Psoas muscle (tissue), 8 donors: ENCODE results near the gene SMIM23. TPM values are rescaled to one million over a fixed set of nuclear protein-coding genes. Genes with fewer than 3 reads are reported as not detected.

Experiments
- ATAC-seq, 4 donors: fragments of 200-7000 bp; cut with Tn5 transposase; one replicate each; pipeline ENCODE4 v1.9.1; 2020; ENCODE audit warnings: moderate library complexity in 3 of 4, mild to moderate bottlenecking in 2 of 4
- DNase-seq, 2 donors: peaks; one replicate each; pipeline ENCODE4 v3.0.0-alpha.2; 2020
- H3K27ac ChIP-seq: fragments of 200-600 bp; one replicate; pipeline ENCODE4 v1.8.0; 2022
- H3K27me3 ChIP-seq, 3 donors: fragments of 200-600 bp in 1 of 3; one replicate each; pipeline versions ENCODE4 v1.6.1 to v1.8.0; 2013 to 2022; ENCODE audit warnings: low read length in 2 of 3, mild to moderate bottlenecking in 2 of 3, moderate library complexity in 1 of 3; ENCODE audit not compliant: insufficient read depth in 3 of 3
- H3K36me3 ChIP-seq, 2 donors: fragments of 200-600 bp in 1 of 2; one replicate each; pipeline versions ENCODE4 v1.6.1 to v1.8.0; 2013 to 2022; ENCODE audit warnings: low read depth in 1 of 2, mild to moderate bottlenecking in 1 of 2, moderate library complexity in 1 of 2; ENCODE audit not compliant: insufficient read depth in 1 of 2
- H3K4me1 ChIP-seq: fragments of 200-600 bp; one replicate; pipeline ENCODE4 v1.8.0; 2022
- H3K4me3 ChIP-seq: fragments of 200-600 bp; one replicate; pipeline ENCODE4 v1.8.0; 2022; ENCODE audit warnings: mild to moderate bottlenecking
- H3K9me3 ChIP-seq: fragments of 200-600 bp; one replicate; pipeline ENCODE4 v1.8.0; 2022
- CTCF ChIP-seq: fragments of 200-600 bp; IDR thresholded peaks from one replicate; pipeline ENCODE4 v1.8.0; 2022; ENCODE audit warnings: antibody characterized with exemption
- WGBS, 3 donors: extraction: QIAGEN DNeasy Blood & Tissue Kit; methylation state at CpG; one replicate each; pipeline versions ENCODE4 v1.1.6 to v1.1.7; 2013; 5-methylcytosine and 5-hydroxymethylcytosine counted together
- intact Hi-C, 2 donors: fragments of 100-400 bp; cut with DNase I; formaldehyde crosslinking; loops; one replicate each; pipeline versions ENCODE4 v1.11.0 to v1.14.2; 2022
- polyA plus RNA-seq, 3 donors: library from polyadenylated mRNA; stranded (reverse); fragments of 200-250 nt; gene quantifications; one replicate each; pipeline ENCODE4 v1.2.3, GENCODE V29; 2013
- total RNA-seq, 4 donors: library from RNA; stranded (reverse); fragmentation: NEBNext Ultra II Directional in 2 of 4; extraction: Animal tissue kit (Norgen Biotek cat#: 25700) in 2 of 4; gene quantifications; one replicate each; pipeline versions ENCODE4 v1.2.1 to v1.2.4, GENCODE V29; 2021 to 2023
- donor health status: healthy with polysubstance abuse.
- donor health status: DM: no; HTN: no; CAD: no; lungs with moderate emphysema.
- donor health status: Bipolar disorder and iron deficiency.
- donor health status: healthy.
- donor health status: DM: yes; HTN: yes; CAD: no.
- donor health status: DM: no; HTN: no; CAD: no.
- donor health status: DM: no; HTN: no; CAD: no.
- donor health status: DM: yes; HTN: yes; CAD: no.

The SMIM23 gene
- total and polyA plus RNA-seq, 7 donors: not detected

DNA sequence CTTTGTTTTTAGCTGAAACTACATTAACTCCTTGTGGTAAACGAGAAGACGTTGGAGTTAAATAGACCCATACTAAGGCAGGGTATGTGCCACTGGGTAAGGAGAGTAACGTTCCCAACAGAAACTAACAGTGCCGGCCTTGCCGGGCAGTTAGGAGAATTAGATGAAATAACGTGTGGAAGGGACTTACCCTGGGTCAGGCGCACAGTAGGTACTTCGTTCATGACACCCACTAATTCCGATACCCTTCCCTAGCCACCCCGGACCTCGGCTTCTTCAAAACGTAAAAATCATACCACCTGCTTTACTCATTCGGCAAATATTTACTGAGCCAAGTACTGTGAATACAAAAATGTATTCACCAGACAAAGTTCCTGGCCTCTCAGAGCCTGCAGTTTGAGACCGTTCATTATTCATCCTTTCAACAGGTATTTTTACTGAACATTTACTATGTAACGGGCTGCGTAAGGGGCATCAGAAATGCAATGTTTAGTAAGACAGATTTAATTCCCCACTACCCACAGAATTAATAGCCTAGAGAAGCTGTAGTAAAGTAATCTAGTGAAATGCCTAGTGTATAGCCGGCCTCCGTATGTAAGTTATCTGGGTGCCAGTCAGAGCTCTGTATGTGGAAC, 3.2 kb upstream of the SMIM23 start:
- intact Hi-C loops: no loop called here
- 84 to 91% (median 90%) methylated on average over 18 of the region's 18 CpGs for WGBS, 3 donors
- ATAC-seq (no peak), DNase-seq (no peak)
- H3K36me3 ChIP-seq: no peaks in the 10 kb centered on the region
- H3K4me1 ChIP-seq: no peaks in the 10 kb centered on the region
- no peak for TF ChIP-seq CTCF
- no peaks in the 10 kb centered on the region for H3K9me3 ChIP-seq
- no peak overlapping the region for H3K27ac ChIP-seq
- no peak overlapping the region for H3K4me3 ChIP-seq
- peaks cover 2 to 10% (median 3%) of the 10 kb centered on the region in 3 donors for H3K27me3 ChIP-seq

DNA sequence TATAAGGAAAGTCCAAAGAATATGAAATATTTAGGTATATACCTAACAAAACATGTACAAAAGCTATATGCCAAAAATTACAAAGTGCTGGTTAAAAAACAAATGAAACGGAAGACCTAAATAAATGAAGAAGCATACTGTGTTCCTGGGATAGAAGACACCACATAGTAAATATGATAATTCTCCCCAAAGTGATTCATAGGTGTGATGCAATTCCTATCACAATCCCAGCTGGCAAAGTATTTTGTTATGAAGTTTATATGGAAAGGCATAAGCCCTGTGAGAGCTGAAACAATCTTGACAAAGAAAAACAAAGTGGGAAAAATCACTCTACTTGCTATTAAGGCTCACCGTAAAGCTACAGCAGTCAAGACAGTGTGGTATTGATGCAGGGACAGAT, 2.6 kb upstream of the SMIM23 start:
- H3K4me1 ChIP-seq: no peaks in the 10 kb centered on the region
- intact Hi-C loops: no loop called here
- TF ChIP-seq CTCF: no peak
- no peak overlapping the region for H3K4me3 ChIP-seq
- no peaks in the 10 kb centered on the region for H3K36me3 ChIP-seq
- DNase-seq (no peak), ATAC-seq (no peak)
- peaks cover 2 to 5% (median 3%) of the 10 kb centered on the region in 3 donors for H3K27me3 ChIP-seq
- no peak overlapping the region for H3K27ac ChIP-seq
- H3K9me3 ChIP-seq: no peaks in the 10 kb centered on the region
- WGBS, 3 donors: 83 to 92% (median 88%) methylated on average over 2 of the region's 2 CpGs

GRCh38 chr5:171789353-171789752, 3.7 kb downstream of the SMIM23 start:
- 82 to 98% (median 95%) methylated on average over 1 of the region's 1 CpG for WGBS, 3 donors
- no peak for ATAC-seq
- H3K27ac ChIP-seq: no peak overlapping the region

DNA sequence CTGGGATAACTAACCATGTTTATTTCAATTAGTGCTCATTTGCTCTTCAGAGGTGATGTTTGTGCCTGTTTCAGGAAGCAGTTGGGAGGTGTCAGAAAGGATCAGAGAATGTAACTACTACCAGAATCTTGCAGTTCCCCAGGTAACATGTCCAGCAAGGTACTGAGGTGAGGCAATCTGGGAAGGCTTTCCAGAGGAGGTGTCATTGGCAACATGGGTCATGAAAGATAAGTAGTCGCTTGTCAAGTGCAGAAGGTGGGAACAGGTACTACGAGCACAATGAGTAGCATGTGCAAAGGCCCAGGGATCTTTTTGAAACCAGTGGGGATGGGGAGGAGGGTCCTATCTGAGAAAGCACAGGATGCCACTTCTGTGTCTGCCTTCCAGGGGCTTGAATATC, 4.8 kb downstream of the SMIM23 start:
- H3K4me3 ChIP-seq: no peak overlapping the region
- DNase-seq (no peak), ATAC-seq (no peak)
- no peak overlapping the region for H3K27ac ChIP-seq
- H3K9me3 ChIP-seq: no peaks in the 10 kb centered on the region
- intact Hi-C loops: no loop called here
- H3K36me3 ChIP-seq: no peaks in the 10 kb centered on the region
- WGBS, 3 donors: 84 to 93% (median 88%) methylated on average over 2 of the region's 2 CpGs
- H3K27me3 ChIP-seq: no peaks in the 10 kb centered on the region
- H3K4me1 ChIP-seq: no peaks in the 10 kb centered on the region
- no peak for TF ChIP-seq CTCF

More at GRCh38 chr5:171789353-171789752, 3.7 kb downstream of the SMIM23 start:
- no peak for TF ChIP-seq CTCF
- H3K4me1 ChIP-seq: no peaks in the 10 kb centered on the region
- no peaks in the 10 kb centered on the region for H3K9me3 ChIP-seq
- intact Hi-C loops: no loop called here
- no peaks in the 10 kb centered on the region for H3K36me3 ChIP-seq
- DNase-seq: no peak
- H3K4me3 ChIP-seq: no peak overlapping the region
- no peaks in the 10 kb centered on the region for H3K27me3 ChIP-seq

- H3K4me1 ChIP-seq: no peaks in the 10 kb centered on the region
- no peak overlapping the region for H3K27ac ChIP-seq
- H3K36me3 ChIP-seq: no peaks in the 10 kb centered on the region
- DNase-seq: no peak
- intact Hi-C loops: no loop called here
- no peak for TF ChIP-seq CTCF
- no peaks in the 10 kb centered on the region for H3K27me3 ChIP-seq
- 60 to 68% (median 63%) methylated on average over 2 of the region's 2 CpGs for WGBS, 3 donors
- no peaks in the 10 kb centered on the region for H3K9me3 ChIP-seq
- H3K4me3 ChIP-seq: no peak overlapping the region
- ATAC-seq: no peak
Observed at GRCh38 chr5:171794470-171794960, 8.9 kb downstream of the SMIM23 start.
